ENCODE results near the gene SLC6A9.

SLC6A9 gene

DNA sequence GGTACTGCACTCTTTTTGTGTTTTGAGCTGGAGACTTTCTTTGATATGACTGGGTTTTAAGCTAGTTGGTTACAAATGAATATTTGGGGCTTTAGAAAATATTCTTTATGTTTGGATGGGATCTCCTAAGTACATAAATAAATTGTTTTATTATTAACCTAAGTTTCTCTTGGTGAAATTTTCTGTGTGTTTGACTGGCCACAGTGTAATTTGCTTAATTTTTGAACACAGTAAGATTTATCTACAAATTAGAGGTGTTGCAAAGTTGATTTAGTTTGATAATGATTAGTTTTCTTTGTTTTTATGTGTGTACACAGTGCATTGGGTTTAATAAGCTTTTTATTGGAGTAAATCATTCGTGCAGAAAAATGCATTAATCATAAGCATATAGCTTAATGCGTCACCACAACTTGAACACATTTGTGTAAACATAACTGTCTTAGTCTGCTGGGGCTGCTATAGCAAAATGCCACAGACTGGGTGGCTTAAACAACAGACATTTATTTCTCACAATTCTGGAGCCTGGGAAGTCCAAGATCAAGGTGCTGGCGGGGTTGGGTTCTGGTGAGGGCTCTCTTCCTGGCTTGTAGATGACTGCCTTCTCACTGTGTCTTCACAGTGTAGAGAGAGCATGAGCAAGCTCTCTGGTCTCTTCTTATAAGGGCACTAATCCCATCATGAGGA is 17.4 kb upstream of the SLC6A9 start:
- no peak for DNase-seq (ENCODE audit: low read depth in 2 of 2)

- DNase-seq (ENCODE audit: low read depth in 2 of 2): no peak
Observed at GRCh38 chr1:44047131-44047530, 15.9 kb upstream of the SLC6A9 start.

DNA sequence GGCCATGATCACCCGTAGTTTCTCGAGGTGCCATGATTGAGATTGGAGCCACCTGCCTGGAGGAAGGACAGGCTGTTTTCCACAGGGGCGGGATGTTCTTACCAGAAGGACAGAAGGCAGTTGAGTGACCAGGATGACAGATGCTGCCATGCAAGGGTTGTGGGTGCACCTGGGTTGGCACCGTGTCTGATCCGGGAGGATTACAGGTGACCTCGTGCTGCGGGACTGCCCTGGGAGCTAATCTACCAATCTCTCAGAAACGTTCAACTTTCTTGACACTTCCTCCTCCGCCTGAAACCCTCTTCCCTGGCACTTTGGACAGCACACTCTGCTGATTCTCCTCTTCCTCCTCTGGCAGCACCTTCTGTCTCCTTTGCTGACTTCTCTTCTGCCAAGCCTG is 13.8 kb upstream of the SLC6A9 start:
- no peak for DNase-seq (ENCODE audit: low read depth in 2 of 2)

GRCh38 chr1:44044071-44044801 is 13.0 kb upstream of the SLC6A9 start:
- DNase-seq (ENCODE audit: low read depth in 2 of 2): no peak

- DNase-seq (ENCODE audit: low read depth in 2 of 2): no peak
Observed at GRCh38 chr1:44043176-44044070, 12.2 kb upstream of the SLC6A9 start.

- no peak for DNase-seq (ENCODE audit: low read depth in 2 of 2)
Observed at GRCh38 chr1:44040846-44041245, 9.6 kb upstream of the SLC6A9 start.

DNA sequence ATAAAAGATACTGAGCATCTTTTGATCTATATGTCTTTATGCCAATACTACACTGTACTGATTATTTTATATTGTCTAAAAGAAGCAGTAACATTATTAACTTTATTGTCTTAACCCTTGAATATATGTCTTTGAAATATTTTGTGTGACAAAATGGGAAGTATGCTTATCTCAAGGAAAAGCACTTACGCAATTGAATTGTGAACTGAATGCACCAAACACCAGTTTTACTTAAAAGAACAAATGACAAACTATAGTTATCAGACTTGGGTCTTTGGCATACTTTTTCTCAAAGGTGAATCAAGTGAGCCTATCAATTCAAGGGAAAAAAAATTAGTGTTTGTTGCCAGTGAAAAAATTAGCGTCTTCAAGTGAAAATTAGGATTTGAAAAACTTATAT is 9.2 kb upstream of the SLC6A9 start:
- DNase-seq (ENCODE audit: low read depth in 2 of 2): no peak

GRCh38 chr1:44038876-44039657 is 7.8 kb upstream of the SLC6A9 start:
- no peak for DNase-seq (ENCODE audit: low read depth in 2 of 2)

GRCh38 chr1:44037154-44037553 is 5.9 kb upstream of the SLC6A9 start:
- no peak for DNase-seq (ENCODE audit: low read depth in 2 of 2)

GRCh38 chr1:44036409-44037139 is 5.3 kb upstream of the SLC6A9 start:
- DNase-seq (ENCODE audit: low read depth in 2 of 2): peak; percentile 50 to 60

GRCh38 chr1:44035726-44036408 is 4.6 kb upstream of the SLC6A9 start:
- no peak for DNase-seq (ENCODE audit: low read depth in 2 of 2)

DNA sequence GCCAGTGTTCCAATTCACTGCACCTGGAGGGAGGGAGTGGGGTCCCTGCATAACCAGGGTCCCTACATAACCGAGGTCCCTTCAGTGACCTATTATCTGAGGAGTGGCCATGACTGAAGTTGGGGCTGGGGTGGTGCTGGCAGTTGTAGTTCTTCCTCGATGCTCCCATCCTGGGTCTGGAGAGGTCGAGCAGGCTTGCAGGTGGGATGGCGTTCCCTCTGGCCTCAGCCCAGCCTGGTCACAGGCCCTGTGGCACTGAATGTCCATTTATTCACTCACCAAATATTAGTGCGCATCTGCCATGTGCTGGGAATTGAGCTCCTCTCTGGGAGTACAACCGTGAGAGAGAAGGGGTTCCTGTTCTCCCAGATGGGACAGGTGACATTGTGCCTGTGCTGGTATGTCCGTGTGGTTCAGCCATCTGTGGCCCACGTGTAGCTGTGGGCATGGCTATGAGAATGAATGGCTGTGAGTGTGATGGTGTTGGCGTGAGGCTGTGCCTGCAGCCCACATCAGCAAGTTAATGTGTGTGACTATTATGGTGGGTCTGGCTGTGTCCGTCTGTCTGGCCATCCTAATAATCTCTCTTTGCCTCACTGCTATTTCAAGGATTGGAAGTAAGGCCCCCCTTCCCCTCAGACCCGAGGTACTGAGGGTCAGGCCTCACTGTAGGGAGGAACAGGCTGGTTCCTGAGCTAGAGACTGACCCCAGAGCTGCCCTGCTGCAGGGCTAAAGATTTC is 3.9 kb upstream of the SLC6A9 start:
- DNase-seq (ENCODE audit: low read depth in 2 of 2): no peak

- DNase-seq (ENCODE audit: low read depth in 2 of 2): no peak
Observed at GRCh38 chr1:44034423-44034822, 3.2 kb upstream of the SLC6A9 start.

DNA sequence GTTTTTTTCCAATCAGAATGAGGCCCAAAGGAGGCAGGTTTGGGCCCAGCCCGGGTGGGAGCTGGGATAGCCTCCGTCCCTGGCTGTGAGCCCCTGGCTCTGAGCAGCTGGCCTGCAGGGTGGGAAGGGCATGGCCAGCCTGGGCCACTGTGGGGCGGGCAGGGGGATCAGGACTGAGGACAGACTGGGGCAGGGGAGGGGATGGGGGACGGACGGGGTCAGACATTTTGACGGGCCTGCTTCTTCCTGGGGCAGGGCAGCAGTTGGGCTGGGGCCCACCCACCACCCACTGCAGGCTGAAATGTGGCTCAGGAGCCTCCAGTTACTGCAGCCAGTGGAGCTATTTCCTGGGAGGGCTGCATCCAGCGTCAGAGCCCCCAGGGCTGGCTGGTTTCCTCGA is 2.5 kb upstream of the SLC6A9 start:
- DNase-seq (ENCODE audit: low read depth in 2 of 2): no peak

DNA sequence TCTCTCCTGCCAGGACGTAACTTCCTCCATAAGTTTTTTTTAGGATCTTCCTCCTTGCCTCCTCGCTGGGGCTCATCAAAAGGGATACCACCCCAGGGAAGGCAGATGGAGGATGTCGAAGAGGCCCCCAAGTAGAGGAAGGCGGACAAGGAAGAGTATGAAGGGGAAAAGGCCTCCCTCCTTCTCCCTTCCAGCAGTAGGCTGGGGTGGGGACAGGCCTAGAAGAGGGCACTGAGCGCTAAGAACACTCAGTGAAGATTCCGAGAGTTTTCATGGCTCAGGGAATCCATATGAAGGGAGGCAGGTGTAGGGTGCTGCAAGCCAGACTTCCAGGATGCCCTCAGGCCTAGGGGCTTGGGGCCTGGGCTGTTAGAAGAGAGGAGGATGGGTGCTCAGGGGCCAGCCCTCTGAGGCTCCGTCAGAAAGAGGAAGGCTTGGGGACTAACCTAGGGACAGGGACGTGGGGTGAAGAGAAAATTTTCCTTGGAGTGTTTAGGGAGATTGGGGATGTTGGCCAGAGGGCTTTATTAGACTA is 1.8 kb upstream of the SLC6A9 start:
- no peak for DNase-seq (ENCODE audit: low read depth in 2 of 2)

- no peak for DNase-seq (ENCODE audit: low read depth in 2 of 2)
Observed at GRCh38 chr1:44032170-44032790, 1.0 kb upstream of the SLC6A9 start.

DNA sequence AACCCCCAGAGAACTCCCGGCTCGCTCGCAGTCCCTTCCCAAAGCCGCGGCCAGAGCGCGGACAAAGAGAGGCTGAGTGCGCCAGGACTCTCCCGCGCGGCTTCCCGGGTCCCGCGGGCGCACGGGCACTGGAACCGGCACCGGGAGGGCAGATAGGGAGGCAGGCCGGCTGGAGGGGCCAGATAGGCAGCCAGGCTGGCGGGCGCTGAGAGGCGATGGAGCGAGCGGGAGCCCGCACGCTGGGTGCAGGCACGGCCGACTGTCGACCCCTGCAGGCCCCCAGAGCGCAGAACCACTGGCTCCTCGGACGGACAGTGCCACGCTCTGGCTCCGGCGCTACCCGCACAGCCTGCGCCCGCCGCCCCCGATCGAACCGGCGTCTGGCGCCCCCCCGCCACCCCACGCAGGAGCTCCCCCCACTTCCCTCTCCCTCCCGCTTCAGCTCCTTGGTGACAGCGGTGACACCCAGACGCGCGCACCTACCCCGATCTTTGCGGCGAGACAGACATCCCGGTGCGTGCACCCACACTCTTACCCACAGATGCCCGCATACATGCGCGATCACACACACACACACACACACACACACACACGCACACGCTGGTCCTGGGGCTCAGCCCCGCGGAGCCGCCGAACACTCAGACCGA is 534 bp downstream of the SLC6A9 start:
- DNase-seq (ENCODE audit: low read depth in 2 of 2): peak; percentile 25 to 28

- DNase-seq (ENCODE audit: low read depth in 2 of 2): peak; percentile 80 to 89
Observed at GRCh38 chr1:44029911-44030604, 1.2 kb downstream of the SLC6A9 start.
